Measurements from ENCODE around the gene GSTM4. TPM values are rescaled to one million over a fixed set of nuclear protein-coding genes. Genes with fewer than 3 reads are reported as not detected.
"Not testable (repeated sequence)": the region's sequence is repeated elsewhere in the genome, so short reads cannot be mapped to it uniquely, and the experiment has no call there.

GSTM4 gene
- total RNA-seq, 1 donor from 2014 or later: 10.7 TPM

DNA sequence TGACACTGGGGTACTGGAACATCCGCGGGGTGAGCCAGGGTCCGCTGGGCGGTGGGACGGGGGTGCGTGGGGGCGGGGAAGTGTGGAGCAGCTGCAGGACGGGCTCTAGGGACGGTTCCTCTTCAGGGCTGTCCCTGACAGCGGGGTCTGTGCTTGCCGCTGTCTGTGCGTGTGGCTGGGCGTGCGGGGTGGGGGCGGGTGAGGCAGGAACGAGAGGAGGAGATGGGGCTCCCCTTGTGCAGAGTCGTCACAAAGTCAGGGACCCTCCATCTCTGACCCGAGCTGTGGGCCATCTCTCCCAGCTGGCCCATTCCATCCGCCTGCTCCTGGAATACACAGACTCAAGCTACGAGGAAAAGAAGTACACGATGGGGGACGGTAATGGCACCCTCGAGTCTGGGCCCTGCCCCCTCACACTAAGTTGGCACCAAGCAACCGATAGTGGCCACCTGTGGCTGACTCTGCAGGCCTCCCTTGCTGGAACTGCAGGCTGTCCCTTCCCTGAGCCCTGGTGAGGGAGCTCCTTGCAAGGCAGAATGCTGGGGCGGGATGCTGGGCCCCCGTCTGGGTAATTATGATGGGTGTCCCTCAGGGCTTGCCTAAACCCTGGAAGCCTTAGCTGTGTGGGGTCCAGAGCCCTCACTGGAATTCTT lies 12.3 kb downstream of the GSTM4 start:
- no peak for DNase-seq (ENCODE audit: low read depth)
- TF ChIP-seq, protein P1, sequence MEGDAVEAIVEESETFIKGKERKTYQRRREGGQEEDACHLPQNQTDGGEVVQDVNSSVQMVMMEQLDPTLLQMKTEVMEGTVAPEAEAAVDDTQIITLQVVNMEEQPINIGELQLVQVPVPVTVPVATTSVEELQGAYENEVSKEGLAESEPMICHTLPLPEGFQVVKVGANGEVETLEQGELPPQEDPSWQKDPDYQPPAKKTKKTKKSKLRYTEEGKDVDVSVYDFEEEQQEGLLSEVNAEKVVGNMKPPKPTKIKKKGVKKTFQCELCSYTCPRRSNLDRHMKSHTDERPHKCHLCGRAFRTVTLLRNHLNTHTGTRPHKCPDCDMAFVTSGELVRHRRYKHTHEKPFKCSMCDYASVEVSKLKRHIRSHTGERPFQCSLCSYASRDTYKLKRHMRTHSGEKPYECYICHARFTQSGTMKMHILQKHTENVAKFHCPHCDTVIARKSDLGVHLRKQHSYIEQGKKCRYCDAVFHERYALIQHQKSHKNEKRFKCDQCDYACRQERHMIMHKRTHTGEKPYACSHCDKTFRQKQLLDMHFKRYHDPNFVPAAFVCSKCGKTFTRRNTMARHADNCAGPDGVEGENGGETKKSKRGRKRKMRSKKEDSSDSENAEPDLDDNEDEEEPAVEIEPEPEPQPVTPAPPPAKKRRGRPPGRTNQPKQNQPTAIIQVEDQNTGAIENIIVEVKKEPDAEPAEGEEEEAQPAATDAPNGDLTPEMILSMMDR (conservative IDR thresholded peaks at IDR 0.05; ENCODE audit: low read depth, low read length): no peak
- H3K4me3 ChIP-seq (ENCODE audit: low read depth, low read length): peak overlapping the region; percentile 45

DNA sequence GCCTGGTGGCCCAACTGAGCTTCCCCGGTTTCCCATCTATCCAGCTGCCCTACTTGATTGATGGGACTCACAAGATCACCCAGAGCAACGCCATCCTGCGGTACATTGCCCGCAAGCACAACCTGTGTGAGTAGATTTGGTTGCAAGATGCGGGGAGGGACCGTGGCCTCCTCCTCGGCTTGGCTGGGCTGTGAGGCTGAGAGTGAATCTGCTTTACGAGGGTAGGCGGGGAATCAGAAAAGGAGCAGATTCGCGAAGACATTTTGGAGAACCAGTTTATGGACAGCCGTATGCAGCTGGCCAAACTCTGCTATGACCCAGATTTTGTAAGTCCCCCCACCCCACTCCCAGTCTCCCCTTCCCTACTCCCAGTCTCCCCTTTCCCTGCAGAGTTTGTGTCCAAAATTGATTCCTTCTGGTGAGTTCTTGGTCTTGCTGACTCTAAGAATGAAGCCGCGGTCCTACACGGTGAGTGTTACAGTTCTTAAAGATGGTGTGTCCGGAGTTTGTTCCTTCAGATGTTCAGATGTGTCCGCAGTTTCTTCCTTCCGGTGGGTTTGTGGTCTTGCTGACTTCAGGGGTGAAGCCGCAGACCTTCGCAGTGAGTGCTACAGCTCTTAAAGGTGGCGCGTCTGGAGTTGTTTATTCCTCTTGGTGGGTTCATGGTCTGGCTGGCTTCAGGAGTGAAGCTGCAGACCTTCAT lies 13.5 kb downstream of the GSTM4 start:
- DNase-seq (ENCODE audit: low read depth): no peak
- H3K4me3 ChIP-seq (ENCODE audit: low read depth, low read length): no peak overlapping the region
- TF ChIP-seq, protein P1 (conservative IDR thresholded peaks at IDR 0.05; ENCODE audit: low read depth, low read length): no peak

DNA sequence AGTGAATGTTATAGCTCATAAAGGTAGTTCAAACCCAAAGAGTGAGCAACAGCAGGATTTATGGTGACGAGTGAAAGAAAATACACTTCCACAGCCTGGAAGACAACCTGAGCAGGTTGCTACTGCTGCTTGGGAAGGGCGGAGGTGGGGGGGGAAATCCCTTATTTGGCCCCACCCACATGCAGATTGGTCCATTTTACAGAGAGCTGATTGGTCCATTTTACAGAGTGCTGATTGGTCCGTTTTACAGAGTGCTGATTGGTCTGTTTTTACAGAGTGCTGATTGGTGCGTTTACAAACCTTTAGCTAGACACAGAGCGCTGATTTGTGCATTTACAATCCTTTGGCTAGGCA lies 14.0 kb downstream of the GSTM4 start:
- DNase-seq (ENCODE audit: low read depth); H3K4me3 ChIP-seq (ENCODE audit: low read depth, low read length): not testable (repeated sequence)

DNA sequence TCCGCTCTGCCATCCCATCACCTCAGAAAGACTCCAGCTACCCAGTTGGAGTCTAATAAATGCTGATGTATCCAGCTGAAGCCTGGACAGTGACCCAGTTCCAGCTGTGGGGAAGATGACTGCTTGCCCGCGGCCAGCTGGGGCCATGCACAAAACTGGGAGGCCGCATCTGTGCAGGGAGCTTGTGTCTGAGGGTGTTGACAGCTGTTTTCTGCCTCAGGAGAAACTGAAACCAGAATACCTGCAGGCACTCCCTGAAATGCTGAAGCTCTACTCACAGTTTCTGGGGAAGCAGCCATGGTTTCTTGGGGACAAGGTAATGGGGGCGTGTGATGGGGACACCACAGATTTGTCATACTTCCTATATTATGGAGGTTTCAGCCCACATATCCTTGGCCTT lies 15.2 kb downstream of the GSTM4 start:
- H3K4me3 ChIP-seq (ENCODE audit: low read depth, low read length): no peak overlapping the region
- TF ChIP-seq, protein P1 (conservative IDR thresholded peaks at IDR 0.05; ENCODE audit: low read depth, low read length): no peak
- DNase-seq (ENCODE audit: low read depth): no peak

DNA sequence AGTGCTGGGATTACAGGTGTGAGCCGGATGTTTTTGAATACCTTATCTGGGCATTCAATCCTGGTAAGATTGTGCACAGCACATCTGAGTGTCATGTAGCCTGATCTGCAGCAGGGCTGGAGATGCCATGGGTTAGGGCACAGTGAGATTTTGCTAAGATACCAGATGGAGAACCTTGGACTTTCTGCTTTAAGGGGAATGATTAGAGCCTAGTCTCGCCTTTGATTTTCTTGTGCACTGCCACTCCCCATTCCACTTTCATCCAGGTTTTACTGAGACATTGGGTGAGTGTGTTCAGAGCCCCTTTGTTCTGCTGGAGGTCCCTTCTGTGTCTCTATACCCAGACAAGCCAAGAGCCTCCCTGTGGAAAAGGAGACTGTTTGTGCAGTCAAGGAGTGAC lies 18.0 kb downstream of the GSTM4 start:
- not testable (repeated sequence) for H3K4me3 ChIP-seq (ENCODE audit: low read depth, low read length)

DNA sequence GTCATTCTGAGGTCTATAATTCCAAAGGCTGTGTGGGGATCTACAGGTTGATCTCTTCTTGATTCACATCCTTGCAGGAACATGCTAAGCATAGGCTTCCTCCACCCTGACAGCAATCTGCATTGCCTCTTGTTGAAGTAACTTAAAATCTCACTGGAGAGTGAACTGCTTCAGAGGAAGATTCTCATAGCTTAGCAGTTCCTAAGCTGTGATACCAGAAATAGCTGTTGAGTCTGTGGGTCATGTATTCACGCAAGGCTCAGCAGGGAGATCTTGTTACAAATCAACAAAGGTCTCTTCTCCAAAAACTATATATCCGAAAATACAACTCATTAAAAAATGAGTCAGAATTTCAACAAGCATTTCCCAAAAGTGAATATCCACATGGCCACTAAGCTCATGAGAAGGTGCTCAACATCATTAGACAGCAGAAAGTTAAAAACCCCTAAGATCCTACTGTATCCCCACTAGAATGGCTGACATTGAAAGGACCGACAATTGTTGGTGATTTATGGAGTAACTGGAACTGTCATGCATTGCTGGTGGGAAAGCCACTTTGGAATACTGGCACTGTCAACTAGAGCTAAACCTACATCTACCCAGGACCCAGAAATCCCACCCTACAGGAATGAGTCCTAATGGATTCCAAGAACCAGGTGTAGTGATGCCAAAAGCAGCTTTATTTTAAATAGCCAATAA lies 20.9 kb downstream of the GSTM4 start:
- not testable (repeated sequence) for H3K4me3 ChIP-seq (ENCODE audit: low read depth, low read length); DNase-seq (ENCODE audit: low read depth)

More for the DNA sequence above, 18.0 kb downstream of the GSTM4 start:
- not testable (repeated sequence) for DNase-seq (ENCODE audit: low read depth)

DNA sequence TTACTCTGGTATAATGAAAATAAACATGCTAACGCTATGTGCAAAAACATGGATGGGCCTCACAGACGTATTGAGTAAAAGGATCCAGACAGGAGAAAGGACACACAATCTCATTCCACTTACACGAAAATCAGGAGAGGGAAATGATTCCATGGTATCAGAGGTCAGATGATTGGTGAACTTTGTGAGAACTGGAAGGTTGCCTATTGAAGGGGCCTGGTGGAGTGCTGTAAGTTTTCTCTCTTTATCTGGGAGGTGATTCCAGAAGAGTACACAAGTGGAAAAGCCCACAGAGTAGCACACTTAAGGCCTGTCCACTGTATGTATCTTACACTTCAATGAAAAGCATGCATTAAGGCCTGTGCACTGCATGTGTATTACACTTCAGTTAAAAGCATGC lies 21.6 kb downstream of the GSTM4 start:
- H3K4me3 ChIP-seq (ENCODE audit: low read depth, low read length): no peak overlapping the region
- TF ChIP-seq, protein P1 (conservative IDR thresholded peaks at IDR 0.05; ENCODE audit: low read depth, low read length): no peak
- DNase-seq (ENCODE audit: low read depth): no peak

DNA sequence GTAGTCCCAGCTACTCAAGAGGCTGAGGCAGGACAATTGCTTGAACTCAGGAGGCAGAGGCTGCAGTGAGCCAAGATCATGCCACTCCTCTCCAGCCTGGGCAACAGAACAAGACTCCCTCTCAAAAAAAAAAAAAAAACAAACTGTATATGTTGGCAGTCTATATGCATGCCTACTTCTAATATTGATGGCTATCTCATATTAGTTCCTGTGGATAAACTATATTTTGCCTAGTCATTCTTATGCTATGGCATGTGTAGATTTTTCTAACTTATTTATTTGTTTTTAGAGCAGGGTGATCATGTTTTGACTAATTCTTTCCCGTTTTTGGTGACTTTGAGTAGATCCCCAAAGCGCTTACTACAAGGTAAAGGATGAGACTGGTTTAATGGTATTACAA lies 22.7 kb downstream of the GSTM4 start:
- DNase-seq (ENCODE audit: low read depth); H3K4me3 ChIP-seq (ENCODE audit: low read depth, low read length): not testable (repeated sequence)

DNA sequence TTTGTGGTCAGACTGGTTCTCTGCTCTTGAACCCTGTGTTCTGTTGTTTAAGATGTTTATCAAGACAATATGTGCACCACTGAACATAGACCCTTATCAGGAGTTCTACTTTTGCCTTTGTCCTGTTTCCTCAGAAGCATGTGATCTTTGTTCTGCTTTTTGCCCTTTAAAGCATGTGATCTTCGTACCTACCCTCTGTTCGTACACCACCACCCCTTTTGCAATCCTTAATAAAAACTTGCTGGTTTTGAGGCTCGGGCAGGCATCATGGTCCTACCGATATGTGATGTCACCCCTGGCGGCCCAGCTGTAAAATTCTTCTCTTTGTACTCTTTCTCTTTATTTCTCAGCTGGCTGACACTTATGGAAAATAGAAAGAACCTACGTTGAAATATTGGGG lies 28.9 kb downstream of the GSTM4 start:
- not testable (repeated sequence) for DNase-seq (ENCODE audit: low read depth); H3K4me3 ChIP-seq (ENCODE audit: low read depth, low read length)

DNA sequence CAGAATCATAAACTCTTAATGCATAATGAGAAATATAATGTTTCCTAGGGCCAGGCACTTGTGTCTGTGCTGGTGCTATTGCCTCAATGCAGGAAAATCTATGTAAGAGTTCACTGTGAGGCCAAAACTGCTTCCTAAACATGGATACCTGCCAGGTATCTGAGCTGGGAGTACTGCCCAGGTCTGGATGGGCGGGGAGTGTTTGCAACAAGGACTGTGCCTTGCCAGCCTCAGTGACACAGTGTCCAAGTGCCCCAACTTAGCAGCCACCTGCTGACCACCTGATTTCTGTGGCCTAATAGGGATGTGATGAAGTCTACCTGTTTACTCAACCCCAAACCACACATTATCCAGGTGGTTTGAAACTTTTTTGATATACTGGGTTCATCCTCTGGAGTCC lies 29.5 kb downstream of the GSTM4 start:
- DNase-seq (ENCODE audit: low read depth); H3K4me3 ChIP-seq (ENCODE audit: low read depth, low read length): not testable (repeated sequence)

DNA sequence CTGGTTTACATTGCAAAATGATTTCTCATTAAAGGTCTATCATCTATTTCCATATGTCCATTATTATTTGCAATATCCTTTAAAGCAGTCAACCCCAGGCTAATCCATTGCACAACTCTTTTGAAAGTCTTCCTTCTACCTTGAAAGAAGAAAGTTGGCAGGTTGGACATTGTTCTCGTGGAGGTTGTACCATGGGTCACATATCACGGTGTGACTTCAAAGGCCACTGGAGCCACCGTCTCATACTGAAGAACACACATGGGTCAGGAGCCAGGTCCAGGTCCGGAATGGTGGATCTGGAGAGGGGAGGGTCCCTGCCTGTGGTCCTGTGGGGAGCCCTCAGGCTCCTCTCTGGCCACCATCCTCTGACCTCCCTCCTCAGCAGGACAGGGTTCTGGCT lies 30.0 kb downstream of the GSTM4 start:
- not testable (repeated sequence) for H3K4me3 ChIP-seq (ENCODE audit: low read depth, low read length); DNase-seq (ENCODE audit: low read depth)

DNA sequence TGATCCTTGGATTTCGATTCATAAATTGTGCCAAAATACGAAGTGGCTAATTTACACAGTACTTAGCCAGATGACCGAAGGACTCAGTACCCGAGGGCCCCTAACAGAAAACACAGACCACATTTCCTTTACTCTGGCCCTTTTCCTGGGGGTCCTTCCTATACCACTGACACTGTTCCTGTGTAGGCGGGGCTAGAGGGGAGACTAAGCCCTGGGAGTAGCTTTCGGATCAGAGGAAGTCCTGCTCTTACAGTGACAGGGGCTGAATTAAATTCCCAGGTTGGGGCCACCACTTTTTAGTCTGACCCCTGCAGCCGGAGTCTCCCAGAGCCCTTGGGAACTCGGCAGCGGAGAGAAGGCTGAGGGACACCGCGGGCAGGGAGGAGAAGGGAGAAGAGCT lies 31.2 kb downstream of the GSTM4 start:
- not testable (repeated sequence) for DNase-seq (ENCODE audit: low read depth)
- H3K4me3 ChIP-seq (ENCODE audit: low read depth, low read length): peak overlapping the region; percentile 58

All from epithelial cell of proximal tubule (primary cell).